NCI-H1105 treated with DMSO at 0.1 percent for 48 hours (cell line): ENCODE measurements around the gene FBF1.
"Not testable (repeated sequence)": the region's sequence is repeated elsewhere in the genome, so short reads cannot be mapped to it uniquely, and the experiment has no call there.

Experiments used
- DNase-seq: peaks from one replicate; lab custom pipeline; 2025; lab: John Stamatoyannopoulos, UW

The FBF1 gene

DNA sequence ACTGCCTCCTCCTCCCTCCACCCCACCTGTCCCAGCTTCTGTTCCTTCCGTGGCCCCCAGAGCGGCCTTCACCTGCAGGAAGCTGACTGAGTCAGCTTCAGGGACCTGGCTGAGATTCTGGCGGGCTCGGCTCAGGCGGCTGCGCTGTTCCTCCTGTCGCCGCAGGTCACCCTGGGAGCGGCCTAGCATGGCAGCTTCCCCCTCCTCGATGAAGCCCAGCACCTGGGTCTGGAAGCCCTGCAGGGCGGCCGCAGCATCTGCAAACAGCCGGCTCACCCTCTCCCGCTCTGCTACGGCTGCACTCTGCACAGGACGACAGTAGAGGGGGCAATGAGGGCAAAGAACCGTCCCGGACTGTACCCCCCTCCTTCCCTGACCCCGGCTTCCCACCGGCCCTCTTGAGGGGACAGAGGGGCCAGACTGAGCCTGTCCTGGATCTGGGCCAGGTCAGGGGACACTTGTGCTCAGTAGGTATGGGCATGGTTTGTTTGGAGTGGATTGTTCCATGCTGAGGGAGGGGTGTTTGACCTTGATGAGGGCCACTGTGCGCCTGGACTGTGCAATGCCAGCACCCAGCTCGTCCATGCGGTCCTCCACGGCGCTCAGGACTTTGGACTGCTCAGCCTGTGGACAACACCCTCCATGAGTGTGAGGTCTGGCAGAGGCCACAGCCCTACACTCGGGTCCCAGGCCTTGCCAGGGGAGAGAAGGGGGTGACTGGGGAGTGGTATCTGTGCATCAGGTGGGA is 64.5 kb downstream of the FBF1 start:
- DNase-seq, result no peak

- DNase-seq, result no peak
These were observed 65.0 kb downstream of the FBF1 start for GRCh38 chr17:75875940-75876189.

DNA sequence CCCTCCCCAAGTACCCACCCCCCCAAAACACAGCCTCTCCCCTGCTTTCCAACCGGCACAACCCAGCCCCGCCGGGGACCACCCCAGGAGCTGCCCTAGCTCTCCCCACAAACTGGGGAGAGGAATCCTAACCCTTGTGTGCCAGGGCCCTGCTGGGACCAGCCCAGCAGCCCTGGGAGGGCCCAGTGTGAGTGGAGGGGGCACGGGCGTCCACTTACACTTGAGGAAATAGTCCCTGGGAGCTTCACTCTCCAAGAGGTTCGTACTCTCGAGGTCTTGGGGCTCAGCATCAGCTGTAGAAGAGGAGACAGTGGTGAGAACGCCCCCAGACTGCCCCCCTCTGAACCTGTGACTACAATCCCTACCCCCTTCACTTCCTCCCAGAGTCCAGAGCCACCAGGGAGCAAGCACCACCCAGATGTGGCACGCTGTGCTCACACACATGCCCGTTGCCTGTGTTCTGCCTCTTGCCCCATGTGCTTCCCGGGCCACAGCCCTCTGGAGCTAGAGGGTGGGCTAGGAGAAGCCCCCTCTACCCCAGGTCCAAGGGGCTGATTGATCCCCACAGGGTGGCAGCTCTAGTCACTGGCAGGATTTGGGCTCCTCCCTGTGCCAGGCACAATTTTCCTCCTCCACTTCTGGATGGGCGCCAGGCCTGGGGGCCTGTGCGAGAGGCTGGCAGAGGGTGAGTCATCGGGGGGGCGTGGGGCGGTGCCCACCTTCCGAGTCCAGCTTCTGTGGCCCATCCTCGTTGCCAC is 65.5 kb downstream of the FBF1 start:
- no peak for DNase-seq

DNA sequence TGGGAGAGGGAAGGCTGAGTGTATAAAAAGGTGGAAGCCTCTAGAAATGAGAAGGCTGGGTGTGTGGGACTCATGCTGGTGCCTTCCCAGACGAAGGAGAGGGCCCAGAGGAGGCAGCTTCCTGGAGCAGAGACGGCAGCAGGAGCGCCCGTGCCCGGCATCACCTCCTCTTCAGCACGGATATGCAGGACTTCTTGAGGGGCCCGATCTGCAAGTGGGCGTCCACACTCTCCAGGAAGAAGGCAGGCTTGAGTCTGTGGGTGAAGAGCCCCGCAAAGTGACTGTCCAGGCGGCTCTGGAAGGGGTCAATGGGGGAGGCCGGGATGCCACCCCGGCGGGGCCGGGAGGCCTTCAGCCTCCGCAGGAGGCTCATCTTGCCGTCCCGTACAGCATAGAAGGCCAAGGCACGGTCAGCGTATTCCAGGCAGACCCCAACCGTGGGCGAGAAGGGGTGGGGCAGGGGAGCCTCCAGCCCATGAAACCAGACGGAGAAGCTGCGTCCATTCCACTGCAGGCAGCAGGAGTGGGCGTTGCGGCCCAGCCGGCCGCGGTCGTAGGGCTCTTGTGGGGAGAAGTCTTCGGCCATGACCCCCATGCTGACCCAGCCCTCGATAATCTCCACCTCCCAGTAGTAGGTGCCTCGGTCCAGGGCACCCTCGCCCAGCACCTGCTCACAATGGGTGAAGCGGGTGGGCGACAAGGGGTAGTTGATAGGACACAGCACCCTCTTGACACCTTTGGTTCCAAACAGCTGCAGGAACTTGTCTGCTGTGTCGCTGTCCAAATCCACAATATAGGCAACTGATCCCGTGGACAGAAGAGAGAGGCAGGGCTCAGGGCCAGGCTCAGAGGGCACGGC is 66.3 kb downstream of the FBF1 start:
- no peak for DNase-seq

DNA sequence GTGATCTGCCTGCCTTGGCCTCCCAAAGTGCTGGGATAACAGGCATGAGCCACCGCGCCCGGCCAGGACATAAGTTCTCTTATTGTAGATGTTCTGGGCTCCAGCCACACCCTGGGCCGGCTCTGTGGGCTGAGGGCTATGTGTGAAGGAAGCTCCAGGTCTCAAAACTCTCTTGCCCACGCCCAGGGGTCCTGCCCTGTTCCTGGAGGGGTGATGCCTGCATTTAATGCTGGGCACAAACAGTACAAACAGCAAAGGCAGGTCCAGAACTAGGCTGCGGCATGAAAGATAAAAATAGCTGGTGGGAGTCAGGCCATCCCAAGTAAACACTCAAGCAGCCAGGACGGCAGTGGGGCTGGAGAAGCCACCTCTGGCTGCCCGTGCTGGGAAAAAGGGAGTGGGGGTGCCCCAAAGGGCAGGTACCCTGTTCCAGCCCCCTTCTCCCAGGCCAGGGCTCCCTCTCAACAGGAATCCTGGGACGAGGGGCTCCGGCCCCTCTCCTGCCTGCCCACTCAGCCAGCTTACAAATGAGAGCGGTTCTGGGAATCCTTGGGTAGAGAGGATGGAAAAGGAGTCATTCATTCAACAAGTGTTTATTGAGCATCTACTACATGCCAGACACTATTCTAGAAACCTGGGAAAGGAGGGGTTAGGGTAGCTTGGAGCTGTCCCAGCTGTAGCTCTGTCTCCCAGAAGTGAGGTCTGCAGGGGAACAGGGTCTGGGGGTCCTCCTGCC is 67.1 kb downstream of the FBF1 start:
- no peak for DNase-seq

DNA sequence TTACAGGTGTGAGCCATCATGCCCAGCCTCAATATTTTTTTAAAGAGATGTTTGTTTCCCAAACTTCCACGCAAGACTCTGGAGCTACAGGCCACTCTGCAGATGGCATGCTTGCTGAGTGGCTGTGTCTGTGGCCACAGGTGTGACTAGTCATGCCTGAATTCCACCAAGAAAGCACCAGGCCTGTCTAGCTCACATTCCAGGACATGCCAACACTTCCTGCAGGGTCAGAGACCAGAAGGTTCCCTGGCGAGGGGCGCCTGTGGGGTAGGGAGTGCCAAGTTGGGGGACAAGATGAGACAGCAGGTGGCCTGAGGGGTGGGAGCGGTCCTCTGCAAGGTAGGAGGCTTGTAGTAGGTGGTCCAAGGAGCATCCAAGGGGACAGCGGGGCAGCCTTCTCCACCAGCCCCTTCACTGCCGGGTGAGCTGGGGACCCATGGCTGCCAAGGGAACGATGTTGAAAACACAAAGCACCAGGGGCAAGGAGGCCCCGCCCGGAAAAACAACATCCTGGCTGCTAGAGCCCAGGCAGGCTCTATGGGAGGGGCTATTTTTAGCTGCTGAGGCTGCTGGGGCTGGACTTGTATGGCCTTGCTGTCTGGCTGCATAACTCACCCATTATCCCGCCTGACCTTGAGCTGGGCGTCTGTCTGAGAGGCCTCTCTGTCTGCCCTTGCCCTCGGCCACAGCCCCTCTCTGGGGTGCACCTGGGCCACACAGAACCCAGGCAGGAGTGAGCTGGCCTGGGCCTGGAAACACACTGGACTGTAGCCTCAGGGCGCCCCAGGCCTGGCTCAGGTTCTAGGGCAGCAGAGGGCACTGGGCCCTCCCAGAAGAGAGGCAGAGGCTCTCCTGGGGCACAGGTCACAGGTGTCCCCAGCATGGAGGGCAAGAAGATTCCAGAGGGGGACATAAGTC is 68.1 kb downstream of the FBF1 start:
- DNase-seq, result no peak

DNA sequence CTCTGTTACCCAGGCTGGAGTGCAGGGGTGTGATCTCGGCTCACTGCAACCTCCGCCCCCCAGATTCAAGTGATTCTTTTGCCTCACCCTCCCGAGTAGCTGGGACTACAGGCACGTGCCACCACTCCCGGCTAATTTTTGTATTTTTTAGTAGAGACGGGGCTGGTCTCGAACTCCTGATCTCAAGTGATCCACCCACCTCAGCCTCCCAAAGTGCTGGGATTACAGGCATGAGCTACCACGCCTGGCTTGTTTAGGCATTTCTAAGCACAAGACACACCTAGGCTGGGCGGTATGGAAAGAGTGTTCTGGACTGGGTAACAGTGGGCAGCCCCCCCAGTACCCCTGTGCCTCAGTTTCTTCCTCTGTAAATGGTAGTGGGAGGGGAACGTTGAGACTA is 70.6 kb downstream of the FBF1 start:
- DNase-seq, result not testable (repeated sequence)

DNA sequence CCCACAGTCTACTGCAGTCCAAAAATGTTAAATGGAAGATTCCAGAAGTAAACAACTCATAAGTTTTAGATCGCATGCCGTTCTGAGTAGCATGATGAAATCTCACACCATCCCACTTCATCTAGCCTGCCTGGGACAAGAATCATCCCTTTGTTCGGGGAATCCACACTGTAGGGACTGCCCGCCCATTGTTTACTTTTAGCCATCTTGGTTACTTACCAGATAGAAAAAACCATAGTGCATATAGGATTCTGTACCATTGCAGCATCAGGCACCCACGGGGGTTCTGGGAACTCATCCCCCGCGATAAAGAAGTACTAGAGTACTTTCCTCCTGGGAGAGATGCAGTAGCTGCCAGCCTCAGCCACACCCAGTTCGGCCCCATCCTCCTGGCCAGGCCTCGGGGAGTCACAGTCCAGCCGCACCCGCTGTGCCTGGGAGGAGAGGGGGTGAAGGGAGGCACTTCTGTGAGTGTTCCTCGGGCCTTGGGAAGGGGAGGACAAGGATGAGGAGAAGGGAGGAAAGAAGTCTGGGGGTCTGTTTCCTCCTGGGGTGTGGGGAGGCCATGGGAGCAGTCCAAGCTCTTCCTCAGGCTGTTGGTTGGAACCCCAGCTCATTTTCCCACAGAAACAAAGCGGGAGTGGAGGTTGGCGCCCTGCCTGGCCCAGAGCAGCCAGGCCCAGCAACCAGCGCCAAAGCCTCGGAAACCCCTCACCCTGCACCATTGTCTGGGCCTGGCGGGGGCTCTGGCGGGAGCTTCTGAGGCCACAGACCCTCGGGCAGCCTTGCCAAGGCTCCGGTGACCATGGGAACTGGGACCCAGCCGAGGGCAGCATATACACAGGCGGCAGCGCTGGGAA is 71.3 kb downstream of the FBF1 start:
- DNase-seq, result no peak

GRCh38 chr17:75868730-75869281 is 72.0 kb downstream of the FBF1 start:
- not testable (repeated sequence) for DNase-seq

DNA sequence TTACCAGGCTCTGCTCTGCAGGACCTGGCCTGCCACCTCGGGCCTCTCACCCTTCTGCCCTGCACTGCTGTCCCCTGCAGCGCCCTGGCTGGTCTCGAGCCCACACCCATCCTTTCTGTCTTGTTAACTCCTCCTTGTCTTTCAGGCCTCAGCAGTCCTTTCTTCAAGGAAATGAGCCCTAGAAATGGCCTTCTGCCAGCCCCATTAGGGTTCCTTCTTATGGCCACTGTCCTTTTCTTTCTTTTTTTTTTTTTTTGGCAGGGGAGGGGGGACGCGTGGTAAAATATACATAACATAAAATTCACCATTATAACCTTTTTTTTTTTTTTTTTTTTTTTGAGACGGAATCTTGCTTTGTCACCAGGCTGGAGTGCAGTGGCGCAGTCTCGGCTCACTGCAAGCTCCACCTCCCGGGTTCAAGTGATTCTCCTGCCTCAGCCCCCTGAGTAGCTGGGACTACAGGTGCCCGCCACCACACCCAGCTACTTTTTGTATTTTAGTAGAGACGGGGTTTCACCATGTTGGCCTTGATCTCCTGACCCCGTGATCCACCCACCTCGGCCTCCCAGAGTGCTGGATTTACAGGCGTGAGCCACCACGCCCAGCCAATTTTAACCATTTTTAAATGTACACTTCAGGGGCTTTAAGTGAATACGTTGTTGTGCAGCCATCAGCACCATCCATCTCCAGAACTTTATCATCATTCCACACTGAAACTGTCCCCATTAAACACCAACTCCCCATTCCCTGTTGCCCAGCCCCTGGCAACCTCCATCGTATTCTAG is 75.2 kb downstream of the FBF1 start:
- DNase-seq, result not testable (repeated sequence)

- DNase-seq, result not testable (repeated sequence)
These were observed 76.0 kb downstream of the FBF1 start for GRCh38 chr17:75864887-75865286.

GRCh38 chr17:75864448-75864871 is 76.4 kb downstream of the FBF1 start:
- DNase-seq, result no peak

DNA sequence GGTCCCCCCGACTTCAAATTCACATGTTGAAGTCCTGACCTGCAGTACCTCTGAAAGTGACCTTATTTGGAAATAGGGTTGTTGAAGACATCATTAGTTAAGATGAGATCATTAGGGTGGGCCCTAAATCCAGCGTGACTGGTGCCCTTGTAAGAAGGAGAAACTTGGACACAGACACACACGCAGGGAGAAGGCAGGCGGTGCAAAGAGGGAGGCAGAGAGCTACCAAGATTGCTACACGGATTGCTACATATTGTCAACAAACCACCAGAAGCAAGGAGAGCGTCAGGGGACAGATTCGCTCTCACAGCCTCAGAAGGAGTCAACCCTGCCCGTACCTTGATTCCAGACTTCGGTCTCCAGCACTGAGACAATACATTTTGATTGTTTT is 78.9 kb downstream of the FBF1 start:
- no peak for DNase-seq
